Measurements from ENCODE around the gene POFUT1.

- TF ChIP-seq, protein P1, sequence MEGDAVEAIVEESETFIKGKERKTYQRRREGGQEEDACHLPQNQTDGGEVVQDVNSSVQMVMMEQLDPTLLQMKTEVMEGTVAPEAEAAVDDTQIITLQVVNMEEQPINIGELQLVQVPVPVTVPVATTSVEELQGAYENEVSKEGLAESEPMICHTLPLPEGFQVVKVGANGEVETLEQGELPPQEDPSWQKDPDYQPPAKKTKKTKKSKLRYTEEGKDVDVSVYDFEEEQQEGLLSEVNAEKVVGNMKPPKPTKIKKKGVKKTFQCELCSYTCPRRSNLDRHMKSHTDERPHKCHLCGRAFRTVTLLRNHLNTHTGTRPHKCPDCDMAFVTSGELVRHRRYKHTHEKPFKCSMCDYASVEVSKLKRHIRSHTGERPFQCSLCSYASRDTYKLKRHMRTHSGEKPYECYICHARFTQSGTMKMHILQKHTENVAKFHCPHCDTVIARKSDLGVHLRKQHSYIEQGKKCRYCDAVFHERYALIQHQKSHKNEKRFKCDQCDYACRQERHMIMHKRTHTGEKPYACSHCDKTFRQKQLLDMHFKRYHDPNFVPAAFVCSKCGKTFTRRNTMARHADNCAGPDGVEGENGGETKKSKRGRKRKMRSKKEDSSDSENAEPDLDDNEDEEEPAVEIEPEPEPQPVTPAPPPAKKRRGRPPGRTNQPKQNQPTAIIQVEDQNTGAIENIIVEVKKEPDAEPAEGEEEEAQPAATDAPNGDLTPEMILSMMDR (IDR thresholded peaks at IDR 0.05): no peak
- TF ChIP-seq POLR2A (IDR thresholded peaks at IDR 0.05): no peak
Observed at GRCh38 chr20:32189691-32190615, 17.7 kb upstream of the POFUT1 start.

Measured in transverse colon (tissue), 3 donors.